ENCODE results near the gene ZFHX3. TPM values are rescaled to one million over a fixed set of nuclear protein-coding genes. Genes with fewer than 3 reads are reported as not detected.

Gene ZFHX3
- total RNA-seq, 1 experiment from 2014 or later = 1.5 TPM

DNA sequence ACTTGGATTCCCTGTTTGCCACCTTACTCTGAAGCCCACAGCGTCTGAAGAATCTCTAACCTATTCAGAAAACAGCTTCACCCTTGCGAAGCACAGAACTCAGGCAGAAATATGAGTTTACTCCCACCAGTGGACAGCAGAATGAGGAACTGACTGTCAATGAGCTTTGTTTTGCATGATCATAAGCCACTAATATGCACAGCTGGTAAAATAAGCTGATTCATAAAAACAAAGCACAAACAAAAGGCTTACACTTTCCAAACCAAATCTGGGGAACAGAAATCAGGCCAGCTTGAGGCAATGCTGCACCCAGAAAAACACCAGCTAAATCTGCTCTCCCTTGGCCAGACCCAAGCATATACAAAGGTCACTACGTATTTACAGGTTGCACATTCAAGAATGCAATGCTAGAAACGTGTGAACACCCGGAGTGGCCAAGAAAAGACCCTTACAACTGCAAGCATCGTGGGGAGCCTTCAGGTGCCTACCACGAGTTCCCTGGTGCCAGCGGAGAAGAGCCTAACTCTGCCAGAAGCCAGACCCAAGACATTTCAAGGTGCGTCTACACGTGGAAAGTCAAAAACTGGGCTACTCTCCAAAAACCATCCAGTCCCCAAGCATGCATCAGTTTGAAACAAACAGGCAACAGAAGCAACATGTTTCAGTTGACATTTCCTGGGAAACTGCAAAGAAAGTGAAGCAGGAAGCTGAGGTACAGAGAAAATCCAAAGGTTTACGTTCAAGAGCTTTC lies 207.1 kb downstream of the ZFHX3 start:
- no peak overlapping the region for H3T11ph ChIP-seq (ENCODE audit: low read length)
- H3K4me1 Mint-ChIP-seq = peaks cover 10 to 20% of the 10 kb centered on the region in 2 experiments
- H3K4me3 Mint-ChIP-seq = no peak overlapping the region
- no peak overlapping the region for H3K27ac ChIP-seq (ENCODE audit: insufficient read length, low read depth, low read length)
- no peaks in the 10 kb centered on the region for H3K9me3 ChIP-seq (ENCODE audit: control insufficient read depth, low read depth, low read length)
- H2BK120ac ChIP-seq (ENCODE audit: low read depth, low read length, poor library complexity, severe bottlenecking) = no peak overlapping the region
- no peak overlapping the region for H3K14ac ChIP-seq (ENCODE audit: insufficient read depth, low read length)
- no peak overlapping the region for H2AK5ac ChIP-seq (ENCODE audit: insufficient read length, low read length)
- H3K23me2 ChIP-seq (ENCODE audit: insufficient read length, low read depth, low read length, poor library complexity, severe bottlenecking) = no peaks in the 10 kb centered on the region
- peaks cover 2% of the 10 kb centered on the region for H4K20me1 ChIP-seq (ENCODE audit: control insufficient read depth, insufficient read depth, insufficient read length)
- no peak overlapping the region for H4K8ac ChIP-seq (replicated peaks; ENCODE audit: insufficient read length, low read depth, low read length)
- no peak overlapping the region for H3K56ac ChIP-seq (ENCODE audit: insufficient read length, low read depth, low read length)
- H3K4me1 ChIP-seq (ENCODE audit: insufficient read depth, low read length) = no peaks in the 10 kb centered on the region
- H3K9ac ChIP-seq (ENCODE audit: extremely low read depth, insufficient read length, low read length) = no peak overlapping the region
- TF ChIP-seq CTCF (conservative IDR thresholded peaks at IDR 0.05) = no peak
- H2BK20ac ChIP-seq (ENCODE audit: low read depth, low read length, poor library complexity, severe bottlenecking) = no peak overlapping the region
- H4K5ac ChIP-seq (ENCODE audit: insufficient read length, low read depth, low read length) = no peak overlapping the region
- H3K27ac Mint-ChIP-seq = no peak overlapping the region
- H3K9me3 Mint-ChIP-seq = no peaks in the 10 kb centered on the region
- WGBS (ENCODE audit: extremely low coverage, insufficient read length, low lambda C conversion rate) = no CpG with 5 or more reads among the region's 11 CpGs
- no peaks in the 10 kb centered on the region for H3K79me2 ChIP-seq (ENCODE audit: insufficient read depth, low read length)
- no peak overlapping the region for H2BK5ac ChIP-seq (ENCODE audit: insufficient read length, low read length)
- H3K4me2 ChIP-seq (ENCODE audit: insufficient read depth, insufficient read length, low read length) = no peak overlapping the region
- no peak overlapping the region for H3K18ac ChIP-seq (ENCODE audit: insufficient read length, low read depth, low read length)
- no peaks in the 10 kb centered on the region for H3K36me3 Mint-ChIP-seq (ENCODE audit: insufficient read depth in 1 of 3, low read depth in 3 of 3)
- H2BK12ac ChIP-seq (ENCODE audit: insufficient read length, low read depth, low read length) = no peak overlapping the region
- no peak for DNase-seq
- H3K27me3 Mint-ChIP-seq (ENCODE audit: low read depth) = no peaks in the 10 kb centered on the region; the same call in none of the 2 replicates
- no peaks in the 10 kb centered on the region for H3K27me3 ChIP-seq (ENCODE audit: insufficient read depth, low read length)
- no peaks in the 10 kb centered on the region for H3K79me1 ChIP-seq (ENCODE audit: insufficient read depth, low read depth, low read length, poor library complexity, severe bottlenecking)
- no peak overlapping the region for H3K4ac ChIP-seq (ENCODE audit: low read depth, low read length)
- H2AFZ ChIP-seq (ENCODE audit: low read length) = no peak overlapping the region
- H2BK15ac ChIP-seq (ENCODE audit: low read depth, low read length) = no peak overlapping the region
- H3K23ac ChIP-seq (ENCODE audit: insufficient read length, low read depth, low read length) = no peak overlapping the region
- H4K91ac ChIP-seq (ENCODE audit: insufficient read length, low read depth, low read length) = no peak overlapping the region

All from H9 (cell line).